Left lung (tissue), 10 donors: ENCODE data around the gene ZMYND8. TPM values are rescaled to one million over a fixed set of nuclear protein-coding genes. Genes with fewer than 3 reads are reported as not detected.

Experiments
- ATAC-seq: fragments of 200-7000 bp; cut with Tn5 transposase; one replicate; pipeline ENCODE4 v1.9.1; 2020; ENCODE audit warnings: moderate library complexity
- DNase-seq, 4 donors: peaks; one replicate each; pipeline ENCODE4 v3.0.0-alpha.2; 2013 to 2020
- H3K27ac ChIP-seq, 2 donors: fragments of 200-600 bp; sonication (generic) in 1 of 2; one replicate each; pipeline versions ENCODE4 v1.5.0 to v1.8.0; 2020 to 2021
- H3K27me3 ChIP-seq, 2 donors: fragments of 200-600 bp; sonication (generic) in 1 of 2; one replicate each; pipeline versions ENCODE4 v1.5.0 to v1.8.0; 2020 to 2021
- H3K36me3 ChIP-seq, 2 donors: fragments of 200-600 bp; sonication (generic) in 1 of 2; one replicate each; pipeline versions ENCODE4 v1.5.0 to v1.8.0; 2020 to 2021
- H3K4me1 ChIP-seq, 2 donors: fragments of 200-600 bp; one replicate each; pipeline ENCODE4 v1.8.0; 2021
- H3K4me3 ChIP-seq, 2 donors: fragments of 200-600 bp; sonication (generic) in 1 of 2; one replicate each; pipeline versions ENCODE4 v1.5.0 to v1.8.0; 2020 to 2021; ENCODE audit warnings: mild to moderate bottlenecking in 1 of 2
- H3K9me3 ChIP-seq, 2 donors: fragments of 200-600 bp; sonication (generic) in 1 of 2; one replicate each; pipeline versions ENCODE4 v1.5.0 to v1.8.0; 2020 to 2021
- intact Hi-C, 2 donors: fragments of 100-400 bp; cut with DNase I; formaldehyde crosslinking; loops; one replicate each; pipeline versions ENCODE4 v1.11.2 to v1.14.2; 2022
- polyA plus RNA-seq, 6 donors: library from polyadenylated mRNA; unstranded; fragments of 120-200 nt; gene quantifications; one replicate each; pipeline ENCODE4 v1.2.1, GENCODE V29; 2013; ENCODE audit not compliant: insufficient read length in 6 of 6
- total RNA-seq, 2 donors: library from RNA; stranded (reverse); fragmentation: NEBNext Ultra II Directional; extraction: Animal tissue kit (Norgen Biotek cat#: 25700); gene quantifications; one replicate each; pipeline ENCODE4 v1.2.1, GENCODE V29; 2021
- TF ChIP-seq, protein P1 (sequence below), 2 donors: fragments of 200-600 bp; sonication (generic) in 1 of 2; IDR thresholded peaks; one replicate each; pipeline versions ENCODE4 v1.5.0 to v1.8.0; 2021; ENCODE audit warnings: antibody characterized with exemption in 2 of 2
- donor health status: DM: no; HTN: yes; CAD: no.
- donor health status: DM: no; HTN: no; CAD: no.

ZMYND8 gene
- total and polyA plus RNA-seq, 8 donors, result 38.9 to 50.8 (median 42.4) TPM

DNA sequence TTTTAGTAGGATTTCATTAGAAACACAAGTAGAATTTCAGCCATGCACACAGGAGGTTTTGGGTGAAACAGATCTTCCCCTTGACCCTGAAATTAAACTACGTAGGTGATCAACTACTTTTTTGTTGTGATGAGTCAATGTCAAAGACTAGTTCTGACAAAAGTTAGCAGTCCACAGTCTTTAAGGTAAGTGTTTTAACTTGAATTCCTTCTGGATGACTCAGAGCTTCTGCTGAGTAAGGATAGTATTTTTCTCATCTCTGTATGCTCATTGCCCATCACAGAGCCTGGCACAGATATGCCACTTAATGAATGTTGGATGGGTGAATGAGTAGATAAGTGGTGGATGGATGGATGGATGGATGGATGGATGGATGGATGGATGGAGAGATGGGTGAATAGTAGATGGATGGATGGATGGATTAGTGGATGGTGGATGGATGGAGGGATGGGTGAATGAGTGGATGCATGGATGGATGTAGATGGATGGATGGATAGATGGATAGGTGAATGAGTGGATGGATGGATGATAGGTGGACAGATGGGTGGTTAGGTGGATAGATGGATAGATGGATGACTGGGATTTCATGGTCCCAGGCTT is 165.3 kb downstream of the ZMYND8 start:
- ATAC-seq (no peak), DNase-seq (no peak)
- no peak overlapping the region for H3K27ac ChIP-seq
- no peaks in the 10 kb centered on the region for H3K36me3 ChIP-seq
- H3K4me1 ChIP-seq, result peaks cover 0 to 3% of the 10 kb centered on the region in 2 donors
- no peak overlapping the region for H3K4me3 ChIP-seq
- intact Hi-C loops, result no loop called here
- H3K27me3 ChIP-seq, result peaks cover 0 to 20% of the 10 kb centered on the region in 2 donors
- H3K9me3 ChIP-seq, result no peaks in the 10 kb centered on the region
- TF ChIP-seq, protein P1, sequence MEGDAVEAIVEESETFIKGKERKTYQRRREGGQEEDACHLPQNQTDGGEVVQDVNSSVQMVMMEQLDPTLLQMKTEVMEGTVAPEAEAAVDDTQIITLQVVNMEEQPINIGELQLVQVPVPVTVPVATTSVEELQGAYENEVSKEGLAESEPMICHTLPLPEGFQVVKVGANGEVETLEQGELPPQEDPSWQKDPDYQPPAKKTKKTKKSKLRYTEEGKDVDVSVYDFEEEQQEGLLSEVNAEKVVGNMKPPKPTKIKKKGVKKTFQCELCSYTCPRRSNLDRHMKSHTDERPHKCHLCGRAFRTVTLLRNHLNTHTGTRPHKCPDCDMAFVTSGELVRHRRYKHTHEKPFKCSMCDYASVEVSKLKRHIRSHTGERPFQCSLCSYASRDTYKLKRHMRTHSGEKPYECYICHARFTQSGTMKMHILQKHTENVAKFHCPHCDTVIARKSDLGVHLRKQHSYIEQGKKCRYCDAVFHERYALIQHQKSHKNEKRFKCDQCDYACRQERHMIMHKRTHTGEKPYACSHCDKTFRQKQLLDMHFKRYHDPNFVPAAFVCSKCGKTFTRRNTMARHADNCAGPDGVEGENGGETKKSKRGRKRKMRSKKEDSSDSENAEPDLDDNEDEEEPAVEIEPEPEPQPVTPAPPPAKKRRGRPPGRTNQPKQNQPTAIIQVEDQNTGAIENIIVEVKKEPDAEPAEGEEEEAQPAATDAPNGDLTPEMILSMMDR (IDR thresholded peaks at IDR 0.05), result no peak

DNA sequence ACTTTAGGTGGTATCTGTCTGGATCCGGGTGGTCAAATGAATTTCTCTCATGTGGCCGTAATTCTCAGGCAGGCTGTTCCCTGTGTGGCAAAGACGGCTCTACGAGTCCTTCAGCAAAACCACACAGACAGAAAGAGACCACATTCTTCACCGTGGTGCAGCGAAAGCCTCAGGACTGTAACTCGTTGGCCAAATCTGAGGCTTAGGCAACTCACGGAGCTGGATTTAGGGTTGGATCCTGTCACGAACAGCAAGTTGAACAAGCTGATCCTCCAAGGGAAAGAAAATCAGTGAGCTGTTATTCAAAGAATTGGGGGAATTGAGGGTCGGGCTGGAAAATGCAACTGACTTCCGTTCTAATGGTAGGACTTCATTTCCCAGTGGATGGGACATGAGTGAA is 167.4 kb downstream of the ZMYND8 start:
- ATAC-seq, result no peak
- Histone ChIP-seq H3K9me3 (no peaks in the 10 kb centered on the region), H3K4me1 (no peaks in the 10 kb centered on the region), H3K27me3 (peaks cover 0 to 20% of the 10 kb centered on the region in 2 donors), H3K4me3 (no peak overlapping the region), H3K27ac (no peak overlapping the region), H3K36me3 (no peaks in the 10 kb centered on the region)
- DNase-seq, result no peak
- TF ChIP-seq, protein P1 (IDR thresholded peaks at IDR 0.05), result no peak
- intact Hi-C loops, result no loop called here

DNA sequence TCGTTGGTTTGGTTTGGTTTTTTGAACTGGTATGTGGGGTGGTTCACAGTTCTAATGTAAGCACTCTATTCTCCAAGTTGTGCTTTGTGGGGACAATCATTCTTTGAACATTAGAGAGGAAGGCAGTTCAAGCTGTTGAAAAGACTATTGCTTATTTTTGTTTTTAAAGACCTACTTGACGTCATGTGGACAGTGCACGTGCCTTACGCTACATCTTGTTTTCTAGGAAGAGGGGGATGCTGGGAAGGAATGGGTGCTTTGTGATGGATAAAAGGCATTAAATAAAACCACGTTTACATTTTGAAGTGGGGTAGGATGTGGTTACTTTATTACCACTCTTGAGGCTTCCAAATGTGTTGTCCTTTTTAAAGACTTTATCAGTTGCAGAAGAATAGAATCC is 168.0 kb downstream of the ZMYND8 start:
- Histone ChIP-seq H3K36me3 (no peaks in the 10 kb centered on the region), H3K27me3 (peaks cover 0 to 26% of the 10 kb centered on the region in 2 donors), H3K4me3 (no peak overlapping the region), H3K9me3 (no peaks in the 10 kb centered on the region), H3K27ac (no peak overlapping the region), H3K4me1 (no peaks in the 10 kb centered on the region)
- DNase-seq (no peak), ATAC-seq (no peak)
- intact Hi-C loops, result no loop called here
- TF ChIP-seq, protein P1 (IDR thresholded peaks at IDR 0.05), result no peak

DNA sequence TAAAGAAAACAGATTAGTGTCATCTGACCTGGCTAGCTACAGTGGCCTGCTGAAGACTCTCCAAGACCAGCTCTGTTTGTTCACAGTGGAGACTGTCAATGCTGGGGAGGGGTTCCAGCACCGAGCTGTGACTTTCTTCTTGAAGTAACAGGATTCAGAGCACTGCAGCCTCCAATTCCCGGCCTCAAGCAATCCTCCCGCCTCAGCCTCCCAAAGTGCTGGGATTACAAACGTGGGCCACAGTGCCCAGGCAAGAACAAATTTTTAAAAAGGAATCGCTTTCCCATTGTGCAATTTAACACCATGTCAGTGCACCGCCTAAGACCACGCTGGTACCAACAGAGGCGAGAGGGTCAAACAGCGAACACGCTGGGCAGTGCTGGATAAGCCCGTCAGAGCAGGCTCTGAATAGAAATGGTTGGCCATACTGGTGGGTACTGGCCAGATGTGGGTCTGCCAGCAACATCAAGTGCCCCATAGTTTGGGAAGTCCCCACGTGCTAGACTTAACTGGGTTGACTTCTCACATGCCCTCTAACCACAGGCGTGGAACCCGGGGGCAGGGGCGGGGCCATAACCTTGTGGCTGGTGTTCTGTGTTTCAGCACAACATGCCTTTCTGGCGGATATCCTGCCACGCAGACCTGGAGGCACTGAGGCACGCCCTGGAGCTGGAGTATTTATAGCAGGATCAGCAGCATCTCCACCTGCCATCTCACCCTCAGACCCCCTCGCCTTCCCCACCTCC is 168.9 kb downstream of the ZMYND8 start:
- H3K27ac ChIP-seq, result no peak overlapping the region
- TF ChIP-seq, protein P1 (IDR thresholded peaks at IDR 0.05), result no peak
- ATAC-seq (no peak), DNase-seq (no peak)
- intact Hi-C loops, result no loop called here
- no peaks in the 10 kb centered on the region for H3K36me3 ChIP-seq
- H3K27me3 ChIP-seq, result peaks cover 0 to 26% of the 10 kb centered on the region in 2 donors
- no peak overlapping the region for H3K4me3 ChIP-seq
- no peaks in the 10 kb centered on the region for H3K9me3 ChIP-seq
- H3K4me1 ChIP-seq, result no peaks in the 10 kb centered on the region

DNA sequence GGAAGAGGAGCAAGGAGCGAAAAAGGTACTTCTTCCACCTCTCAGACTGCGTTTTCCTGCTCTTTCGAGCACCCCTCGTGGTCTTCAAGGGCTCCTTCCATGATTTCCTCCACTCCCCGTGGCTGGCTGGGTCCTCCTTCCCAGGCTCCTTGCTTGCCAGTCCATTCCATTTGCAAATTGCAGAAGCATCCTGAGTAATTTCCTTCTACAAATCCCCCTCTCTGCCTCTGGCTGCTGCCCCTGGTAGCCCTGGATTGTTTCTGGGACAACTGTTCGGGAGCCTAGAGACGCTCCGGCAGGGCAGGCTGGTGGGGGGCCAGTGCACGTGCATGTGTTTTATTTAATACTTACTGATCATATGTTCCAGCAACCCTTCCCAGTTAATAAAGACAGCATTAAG is 173.1 kb downstream of the ZMYND8 start:
- Histone ChIP-seq H3K27me3 (peaks cover 0 to 9% of the 10 kb centered on the region in 2 donors), H3K9me3 (no peaks in the 10 kb centered on the region), H3K36me3 (no peaks in the 10 kb centered on the region), H3K4me1 (no peaks in the 10 kb centered on the region), H3K27ac (no peak overlapping the region), H3K4me3 (no peak overlapping the region)
- DNase-seq (no peak), ATAC-seq (no peak)
- TF ChIP-seq, protein P1 (IDR thresholded peaks at IDR 0.05), result no peak
- intact Hi-C loops, result no loop called here
